Endothelial cell of hepatic sinusoid (primary cell): ENCODE measurements around the gene TSN.

ENCODE experiments used
- in situ Hi-C: cut with HindIII; loops from 2 replicates; pipeline ENCODE4 v1.10.0; 2017; ENCODE audit warnings: low sequenced_read_pairs

The TSN gene

DNA sequence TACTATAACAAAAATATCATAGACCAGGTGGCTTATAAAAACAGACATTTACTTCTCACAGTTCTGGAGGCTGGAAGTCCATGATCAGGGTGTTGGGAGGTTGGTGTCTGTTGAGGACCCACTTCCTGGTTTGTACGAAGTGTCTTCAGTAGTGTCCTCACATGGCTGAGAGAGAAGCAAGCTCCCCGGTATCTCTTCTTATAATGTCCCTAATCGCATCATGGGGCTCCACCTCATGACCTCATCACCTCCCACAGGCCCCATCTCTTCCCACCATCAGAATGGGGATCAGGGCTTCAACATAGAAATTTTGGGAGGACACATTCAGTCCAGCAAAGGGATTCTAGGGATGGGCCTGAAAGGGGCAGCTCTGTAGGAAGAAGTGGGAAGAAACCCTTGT, 14.0 kb upstream of the TSN start:
- in situ Hi-C loops: no loop called here

DNA sequence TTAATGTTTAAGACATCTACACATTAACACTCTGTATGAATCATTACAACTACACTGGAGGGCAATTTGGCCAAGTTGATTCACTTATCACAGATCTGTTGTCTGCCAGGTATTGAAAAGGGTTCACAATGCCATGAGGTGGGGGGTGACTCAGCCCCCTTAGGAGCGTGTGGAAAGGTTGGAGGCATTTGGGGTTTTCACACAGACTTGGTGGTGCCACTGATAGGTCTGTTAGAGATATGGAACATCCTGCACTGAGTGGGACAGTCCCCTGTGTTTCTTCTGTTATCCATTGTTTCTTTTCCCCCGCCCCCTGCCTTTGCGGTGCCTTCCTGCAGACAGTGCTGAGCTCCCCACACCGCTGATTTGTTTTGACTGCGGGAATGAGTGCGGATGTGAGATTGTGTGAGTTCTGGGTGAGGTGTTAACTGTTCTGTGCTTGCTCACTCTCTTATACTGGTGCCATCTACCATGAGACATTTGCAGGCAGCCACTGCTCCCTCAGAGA, 9.3 kb upstream of the TSN start:
- in situ Hi-C loops: no loop called here

DNA sequence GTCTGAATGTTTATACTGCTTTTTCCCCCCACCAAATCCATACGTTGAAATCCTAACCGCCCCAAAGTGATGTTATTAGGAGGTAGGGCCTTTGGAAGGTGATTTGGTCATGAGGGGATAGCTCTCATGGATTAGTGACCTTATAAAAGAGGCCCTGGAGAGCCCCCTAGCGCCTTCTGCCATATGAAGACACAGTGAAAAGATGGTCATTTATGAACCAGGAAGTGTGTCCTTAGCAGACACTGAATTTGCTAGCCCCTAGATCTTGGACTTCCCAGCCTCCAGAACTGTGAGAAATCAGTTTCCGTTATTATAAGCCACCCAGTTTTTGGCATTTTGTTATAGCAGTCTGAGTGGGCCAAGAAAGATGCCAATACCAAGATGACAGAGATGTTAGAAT, 7.2 kb upstream of the TSN start:
- in situ Hi-C loops: no loop called here

DNA sequence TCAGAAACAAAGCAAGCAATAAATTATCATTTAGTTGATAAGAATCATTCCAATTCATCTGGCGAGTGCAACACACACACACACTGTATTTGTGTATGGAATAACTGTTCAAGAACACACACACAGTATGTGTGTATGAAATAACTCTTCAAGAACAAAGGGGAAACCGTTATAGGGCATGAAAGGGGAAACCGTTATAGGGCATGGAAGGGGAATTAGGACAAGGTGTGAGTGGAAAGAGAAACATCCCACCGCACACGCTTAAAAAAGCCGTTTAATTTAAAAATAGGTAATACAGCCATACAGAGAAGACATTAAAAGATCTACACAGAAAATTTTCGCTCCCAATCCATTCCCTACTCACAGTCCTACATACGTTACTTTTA, 607 bp upstream of the TSN start:
- in situ Hi-C loops: no loop called here

DNA sequence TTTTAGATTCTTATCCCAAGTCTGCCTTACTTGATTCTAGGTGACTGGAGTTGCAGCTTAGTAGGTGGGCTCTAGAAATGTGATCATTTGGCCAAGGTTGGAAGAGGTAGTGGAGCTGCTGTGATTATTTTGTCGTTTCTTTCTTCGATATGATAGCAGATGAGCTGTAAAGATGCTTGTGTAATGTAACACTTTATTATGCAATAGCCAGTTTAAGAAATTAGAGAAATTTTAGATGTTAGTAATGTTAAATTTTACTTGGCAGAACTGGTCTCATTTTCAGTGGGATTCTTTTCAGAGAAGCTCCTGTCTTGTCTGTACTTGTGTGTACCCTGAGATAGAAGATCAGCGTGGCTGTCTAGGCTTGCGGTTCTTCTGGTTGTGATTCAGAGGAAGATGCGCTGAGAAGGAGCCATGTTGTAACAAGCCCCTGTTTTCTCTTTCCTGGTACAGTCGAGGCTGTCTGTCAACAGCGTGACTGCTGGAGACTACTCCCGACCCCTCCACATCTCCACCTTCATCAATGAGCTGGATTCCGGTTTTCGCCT, 9.3 kb downstream of the TSN start:
- in situ Hi-C loops: no loop called here

DNA sequence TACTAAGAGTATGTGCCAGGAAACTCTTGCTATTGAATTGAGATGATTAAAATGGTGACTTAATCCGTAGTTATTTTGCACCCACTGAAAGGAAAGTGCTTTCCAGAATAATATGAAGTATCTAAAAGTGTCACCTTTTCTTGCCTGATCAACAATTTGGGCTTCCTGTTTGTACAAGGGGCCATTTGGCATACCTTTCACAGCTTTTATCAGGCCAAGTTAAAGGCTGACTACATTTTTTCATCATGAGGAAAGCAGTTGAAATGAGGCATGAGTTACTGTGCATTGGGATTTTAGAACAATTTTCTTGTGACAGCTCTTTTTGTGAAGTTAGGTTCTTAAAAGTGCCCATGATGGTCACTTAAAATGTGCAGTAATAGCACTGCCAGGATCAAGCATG, 11.2 kb downstream of the TSN start:
- in situ Hi-C loops: no loop called here

DNA sequence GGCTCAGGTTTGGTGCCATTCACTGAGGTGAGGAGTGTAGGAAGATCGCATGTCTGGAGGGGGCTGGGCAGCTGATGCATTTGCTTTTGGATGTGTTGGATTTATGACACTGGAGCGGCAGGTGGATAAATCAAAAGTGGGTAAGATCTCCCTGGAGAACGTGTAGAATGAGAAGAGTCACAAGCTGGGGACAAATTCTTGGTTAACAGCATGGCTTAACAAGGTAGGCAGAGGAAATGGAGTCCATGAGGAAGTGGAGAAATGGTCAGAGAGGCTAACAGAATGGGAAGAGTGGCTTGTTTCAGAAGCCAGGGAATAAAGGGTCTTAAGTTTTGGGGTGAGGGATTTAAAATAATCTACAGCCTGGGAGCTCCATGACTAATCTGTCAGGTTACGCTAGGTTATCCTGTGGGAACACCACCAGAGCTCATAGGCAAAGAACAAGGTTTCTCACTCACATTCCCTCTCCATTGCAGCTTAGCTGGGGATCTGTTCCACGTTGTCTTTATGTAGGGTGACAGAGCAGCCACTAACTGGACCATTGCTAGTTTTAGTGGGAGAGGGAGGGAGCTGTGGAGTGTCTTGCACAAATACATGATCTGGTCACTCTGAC, 12.8 kb downstream of the TSN start:
- in situ Hi-C loops: no loop called here

DNA sequence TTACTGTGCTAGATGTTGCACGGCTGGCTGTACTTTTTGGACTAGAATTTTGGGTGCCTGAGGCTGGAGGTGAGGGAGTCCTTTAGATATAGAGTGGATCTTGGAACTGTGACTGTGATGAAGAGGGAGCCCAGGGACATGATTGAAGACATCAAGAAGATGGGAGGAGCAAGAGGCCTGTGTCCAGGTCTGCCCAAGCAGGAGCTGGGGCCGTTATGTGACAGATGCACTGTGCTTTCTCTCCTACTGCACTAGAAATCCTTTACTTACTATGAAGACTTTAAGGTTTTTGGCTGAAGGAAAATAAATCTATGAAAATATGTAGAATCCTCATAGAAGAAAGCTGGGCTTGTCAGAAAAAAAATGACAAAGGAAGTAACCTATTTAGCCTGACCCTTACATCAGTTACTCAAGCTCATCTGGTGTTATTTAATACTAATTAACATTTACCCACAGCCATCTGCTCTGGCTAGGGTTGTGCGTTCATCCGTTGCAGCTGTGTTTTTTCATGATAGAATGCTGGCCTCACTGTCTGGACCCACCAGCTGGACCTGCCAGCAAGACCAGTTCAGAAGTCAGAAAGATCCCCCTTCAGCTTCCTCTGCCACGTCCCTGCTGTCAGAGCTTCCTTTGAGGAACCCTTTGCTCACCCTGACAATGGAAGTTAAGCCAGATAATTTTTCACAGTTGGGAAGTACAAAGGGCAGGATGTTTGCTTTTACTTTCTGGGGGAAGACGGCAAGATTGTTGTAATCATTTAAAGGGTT, 16.7 kb downstream of the TSN start:
- in situ Hi-C loops: no loop called here

DNA sequence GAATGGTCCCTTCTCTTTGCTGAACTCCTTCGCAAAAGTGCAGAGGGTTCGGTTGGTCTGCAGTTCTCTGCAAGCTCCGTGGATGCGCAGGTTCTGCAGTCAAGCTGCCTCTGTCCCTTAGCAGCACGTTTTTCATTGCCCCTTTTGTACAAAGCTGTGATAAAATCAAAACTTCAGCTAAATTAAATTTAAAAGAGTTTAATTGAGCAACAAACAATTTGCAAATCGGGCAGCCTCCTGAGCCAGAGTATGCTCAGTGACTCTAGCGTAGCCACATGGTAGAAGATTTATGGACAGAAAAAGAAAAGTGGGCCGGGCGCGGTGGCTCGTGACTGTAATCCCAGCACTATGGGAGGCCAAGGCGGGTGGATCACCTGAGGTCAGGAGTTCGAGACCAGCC, 18.8 kb downstream of the TSN start:
- in situ Hi-C loops: no loop called here

DNA sequence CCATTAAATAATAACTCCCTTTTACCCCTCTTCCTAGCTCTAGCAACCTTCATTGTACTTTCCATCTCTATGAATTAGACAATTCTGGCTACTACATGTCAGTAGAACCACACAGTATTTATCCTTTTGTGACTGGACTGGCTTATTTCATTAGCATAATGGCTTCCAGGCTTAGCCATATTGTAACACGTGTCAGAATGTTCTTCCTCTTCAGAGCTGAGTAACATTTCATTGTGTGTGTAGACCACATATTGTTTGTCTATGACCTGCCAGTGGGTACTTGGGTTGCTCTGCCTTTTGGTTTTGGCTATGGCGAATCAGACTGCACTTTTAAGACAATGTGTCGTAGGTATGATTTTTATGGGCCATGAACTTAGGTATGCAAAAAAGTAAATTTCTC, 20.9 kb downstream of the TSN start:
- in situ Hi-C loops: no loop called here

DNA sequence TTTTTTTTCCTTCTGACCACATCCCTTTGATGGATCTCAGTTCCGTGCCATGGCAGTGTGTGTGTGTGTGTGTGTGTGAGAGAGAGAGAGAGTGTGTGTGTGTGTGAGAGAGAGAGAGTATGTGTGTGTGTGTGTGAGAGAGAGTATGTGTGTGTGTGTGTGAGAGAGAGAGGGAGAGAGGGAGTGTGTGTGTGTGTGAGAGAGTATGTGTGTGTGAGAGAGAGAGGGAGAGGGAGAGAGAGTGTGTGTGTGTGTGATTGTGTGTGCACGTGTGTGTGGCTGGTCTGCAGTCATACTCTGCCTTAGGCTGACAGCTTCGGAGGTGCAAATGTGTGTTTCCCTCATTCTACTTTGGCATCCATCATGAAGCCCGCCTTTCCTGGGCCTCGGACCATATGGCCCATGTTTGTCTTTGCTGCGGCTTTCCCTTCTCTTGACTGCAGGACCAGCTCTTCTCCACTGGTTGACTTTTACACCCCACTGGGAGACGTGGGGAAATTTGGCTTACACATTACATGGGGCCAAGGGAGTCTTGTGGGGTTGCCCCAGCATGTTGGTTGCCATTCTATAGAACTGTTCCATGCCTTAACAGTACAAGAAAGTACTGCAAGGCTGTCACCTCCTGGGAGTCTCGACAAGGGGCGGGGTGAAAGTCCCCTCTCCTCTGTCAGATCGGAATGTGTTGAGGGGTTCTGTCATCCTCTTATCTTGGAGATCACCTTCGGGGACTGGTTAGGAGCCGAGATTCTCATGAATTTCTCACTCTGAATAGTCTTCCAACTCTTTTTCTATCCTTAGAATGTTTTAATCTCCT, 21.6 kb downstream of the TSN start:
- in situ Hi-C loops: no loop called here

DNA sequence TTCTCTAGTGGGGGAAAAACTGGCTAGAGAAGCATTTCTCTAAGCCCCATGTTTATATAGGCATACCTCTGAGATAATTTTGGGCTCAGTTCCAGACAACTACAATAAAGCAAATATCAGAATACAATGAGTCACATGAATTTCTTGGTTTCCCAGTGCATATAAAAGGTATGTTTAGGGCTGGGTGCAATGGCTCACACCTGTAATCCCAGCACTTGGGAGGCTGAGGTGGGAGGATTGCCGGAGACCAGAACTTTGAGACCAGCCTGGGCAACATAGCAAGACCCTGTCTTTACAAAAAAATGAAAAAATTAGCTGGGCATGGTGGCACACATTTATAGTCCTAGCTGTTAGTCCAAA, 22.2 kb downstream of the TSN start:
- in situ Hi-C loops: no loop called here

DNA sequence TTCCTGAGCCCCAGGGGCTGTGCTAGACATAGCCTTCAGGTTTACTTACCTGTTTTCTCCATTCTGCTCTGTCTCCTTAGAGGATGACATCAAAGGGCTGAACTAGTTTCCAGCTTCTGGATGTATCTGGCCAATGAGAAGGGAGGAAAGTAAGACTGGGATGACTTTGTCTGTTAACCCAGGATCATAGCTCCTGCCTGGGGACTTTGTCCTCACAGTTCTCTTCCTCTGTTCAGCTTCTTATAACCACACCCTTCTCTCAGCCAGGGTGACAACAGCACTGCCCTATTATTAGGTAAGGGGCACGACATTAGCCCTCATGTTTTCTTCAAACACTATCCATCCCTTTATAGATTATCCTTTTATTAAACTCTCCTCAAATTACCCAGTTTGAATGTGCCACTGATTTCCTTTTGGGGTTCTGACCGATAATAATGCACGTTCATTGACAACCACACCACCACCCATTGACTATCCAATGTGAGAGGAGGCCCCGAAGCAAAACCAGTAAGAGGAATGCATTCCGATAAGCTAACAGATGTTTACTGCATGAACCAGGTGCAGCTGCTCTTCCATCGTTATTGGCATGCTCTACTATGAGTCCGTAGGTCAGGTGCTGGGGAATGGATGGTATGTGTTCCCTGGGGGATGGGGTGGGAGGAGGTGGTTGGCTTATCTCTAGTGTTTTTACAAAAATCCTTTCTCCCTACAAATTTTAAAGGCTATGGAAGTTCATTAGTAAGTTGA, 23.5 kb downstream of the TSN start:
- in situ Hi-C loops: no loop called here

DNA sequence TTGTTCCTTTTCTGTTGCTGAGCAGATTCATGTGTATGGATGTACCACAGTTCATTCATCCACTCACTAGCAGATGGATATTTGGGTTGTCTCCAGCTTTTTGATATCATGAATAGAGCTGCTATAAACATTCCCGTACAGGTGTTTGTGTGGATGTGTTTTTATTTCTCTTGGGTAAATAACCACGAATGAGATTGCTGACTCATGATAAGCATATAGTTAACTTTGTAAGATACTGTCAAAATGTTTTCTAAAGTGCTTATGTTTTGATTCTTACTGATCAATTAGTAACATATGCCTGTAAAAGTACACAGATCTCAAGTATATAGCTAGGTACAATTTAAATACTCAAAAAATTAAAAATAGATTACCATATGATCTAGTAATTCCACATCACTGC, 27.7 kb downstream of the TSN start:
- in situ Hi-C loops: no loop called here

DNA sequence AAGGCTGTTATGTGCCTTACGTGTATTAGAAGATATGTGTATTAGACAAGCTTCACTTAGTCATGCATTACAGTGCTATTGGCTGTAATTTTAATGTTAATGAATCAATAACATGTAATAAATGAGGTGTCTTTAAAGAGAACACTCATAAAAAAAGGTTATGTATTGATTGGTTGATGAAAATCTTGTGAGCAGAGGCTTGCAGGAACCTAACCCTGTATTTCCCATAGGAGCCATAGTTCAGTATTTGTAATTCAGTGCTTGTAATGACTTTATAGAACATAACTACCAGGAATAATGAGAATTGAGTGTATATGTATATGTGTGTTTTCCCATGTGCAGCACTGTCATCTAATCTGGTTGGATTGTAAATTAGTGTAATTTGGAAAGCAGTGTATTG, 33.2 kb downstream of the TSN start:
- in situ Hi-C loops: no loop called here

DNA sequence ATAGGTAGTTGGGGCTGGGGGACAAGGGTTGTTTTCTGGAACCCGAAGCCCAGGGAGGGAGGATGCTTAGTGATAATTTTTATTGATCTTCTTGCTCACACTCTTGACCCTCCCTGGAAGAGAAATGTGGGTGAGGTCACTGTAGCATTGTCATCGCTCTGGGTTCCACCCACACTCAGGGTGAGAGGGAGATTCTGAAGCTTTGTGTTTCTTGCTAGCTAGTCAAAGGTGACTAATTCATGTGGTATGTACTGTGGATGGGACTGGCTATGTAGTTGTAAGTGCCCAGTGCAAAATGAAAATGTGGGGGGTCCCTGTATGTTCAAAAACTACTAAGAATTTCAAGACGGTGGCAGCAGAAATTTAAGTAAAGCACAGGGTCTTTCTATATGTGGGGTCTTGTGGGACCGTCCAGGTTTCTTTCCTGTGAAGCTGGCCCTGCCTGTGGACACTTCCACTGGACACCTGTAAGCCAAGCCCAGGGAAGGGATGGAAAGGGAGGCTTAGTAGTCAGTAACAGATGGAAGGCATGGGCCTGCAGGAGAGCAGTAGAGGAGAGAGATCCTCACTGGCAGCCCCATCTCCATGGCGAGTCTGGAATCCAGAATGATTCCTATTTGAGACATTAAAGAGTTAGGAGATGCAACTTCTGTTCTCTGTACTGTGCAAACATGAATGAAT, 35.0 kb downstream of the TSN start:
- in situ Hi-C loops: no loop called here

DNA sequence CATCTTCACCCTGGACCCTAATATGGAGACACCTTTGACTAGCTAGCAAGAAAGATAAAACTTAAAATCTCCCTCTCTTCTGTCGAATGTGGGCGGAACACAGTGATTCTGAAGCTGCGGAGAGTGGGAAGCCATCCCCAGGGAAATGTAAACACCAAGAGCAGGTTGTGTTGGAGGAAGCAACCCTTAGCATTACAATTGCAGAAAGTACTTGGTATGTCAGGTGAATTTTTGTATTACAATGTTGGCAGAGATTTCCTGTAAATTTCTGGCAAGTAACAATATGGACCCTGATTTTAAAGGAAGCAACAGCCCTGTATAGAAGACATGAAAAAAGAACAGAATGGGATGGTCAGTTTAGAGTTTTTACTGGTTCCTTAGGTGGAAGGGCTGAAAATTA, 35.8 kb downstream of the TSN start:
- in situ Hi-C loops: no loop called here

DNA sequence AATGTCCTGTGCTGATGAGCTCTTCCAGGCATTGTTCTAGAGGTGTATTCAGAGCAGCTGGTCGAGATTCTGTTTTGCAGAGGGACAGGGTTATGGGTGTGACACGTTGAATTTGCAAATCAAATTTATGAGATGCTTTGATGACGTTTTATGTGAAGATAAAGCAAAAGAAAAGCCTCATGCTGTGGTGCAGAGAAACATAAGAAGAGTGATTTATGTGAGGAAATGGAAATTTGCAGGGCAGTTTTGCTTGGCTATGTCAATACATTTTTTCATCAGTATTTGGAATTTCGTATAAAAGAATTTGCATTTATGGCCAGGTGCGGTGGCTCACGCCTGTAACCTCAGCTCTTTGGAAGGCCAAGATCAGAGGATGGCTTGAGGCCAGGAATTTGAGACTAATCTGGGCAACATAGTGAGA, 36.4 kb downstream of the TSN start:
- in situ Hi-C loops: no loop called here

DNA sequence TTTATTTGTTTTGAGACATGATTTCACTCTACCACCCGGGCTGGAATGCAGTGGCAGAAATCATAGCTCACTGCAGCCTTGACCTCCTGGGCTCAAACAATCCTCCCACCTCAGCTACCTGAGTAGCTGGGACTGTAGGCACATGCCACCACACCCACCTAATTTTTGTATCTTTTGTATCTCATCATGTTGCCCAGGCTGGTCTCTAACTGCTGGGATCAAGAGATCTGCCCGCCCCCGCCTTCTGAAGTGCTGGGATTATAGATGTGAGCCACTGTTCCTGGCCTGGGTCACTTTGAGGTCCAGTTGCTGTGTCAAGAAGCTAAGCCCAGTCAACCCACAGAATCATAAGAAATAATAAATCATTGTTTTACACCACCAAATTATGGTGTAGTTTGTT, 38.4 kb downstream of the TSN start:
- in situ Hi-C loops: no loop called here

DNA sequence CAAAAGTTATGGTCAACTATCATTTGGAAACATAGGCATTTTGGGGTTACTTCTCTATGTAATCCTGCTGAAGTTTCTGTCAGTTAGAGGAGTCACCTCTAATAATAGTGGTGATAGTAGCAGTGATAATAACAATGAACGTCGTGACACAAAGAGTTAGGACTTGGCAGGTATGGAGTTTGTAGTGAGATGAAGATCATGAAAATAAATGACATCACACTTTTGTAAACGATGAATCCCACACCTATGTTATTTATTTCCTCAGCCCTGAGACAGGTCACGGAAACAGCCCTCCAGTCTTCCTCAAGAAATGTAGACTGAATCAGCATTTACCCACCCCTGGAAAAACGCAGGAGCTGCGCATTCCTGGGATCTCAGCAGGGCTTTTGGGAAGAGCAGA, 38.8 kb downstream of the TSN start:
- in situ Hi-C loops: no loop called here
